Measurements from ENCODE around the gene PPFIA1. TPM values are rescaled to one million over a fixed set of nuclear protein-coding genes. Genes with fewer than 3 reads are reported as not detected.

PPFIA1 gene
- total and polyA plus RNA-seq, 4 donors: 27.5 to 85.0 (median 43.5) TPM

DNA sequence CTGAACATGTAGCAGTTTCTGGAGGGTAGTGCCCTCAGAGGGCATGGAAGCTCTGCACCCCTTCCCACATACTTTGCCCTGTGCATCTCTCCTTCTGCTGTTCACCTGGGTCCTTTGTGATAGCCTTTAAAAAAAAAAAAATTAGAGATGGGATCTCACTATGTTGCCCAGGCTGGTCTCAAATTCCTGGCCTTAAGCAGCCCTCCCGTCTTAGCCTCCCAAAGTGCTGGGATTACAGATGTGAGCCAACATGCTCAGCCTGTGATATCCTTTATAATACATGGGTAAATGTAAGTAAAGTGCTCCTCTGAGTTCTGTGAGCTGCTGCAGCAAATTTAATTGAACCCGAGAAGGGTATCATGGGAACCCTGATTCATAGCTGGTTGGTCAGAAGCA lies 33.7 kb downstream of the PPFIA1 start:
- TF ChIP-seq, protein P1, sequence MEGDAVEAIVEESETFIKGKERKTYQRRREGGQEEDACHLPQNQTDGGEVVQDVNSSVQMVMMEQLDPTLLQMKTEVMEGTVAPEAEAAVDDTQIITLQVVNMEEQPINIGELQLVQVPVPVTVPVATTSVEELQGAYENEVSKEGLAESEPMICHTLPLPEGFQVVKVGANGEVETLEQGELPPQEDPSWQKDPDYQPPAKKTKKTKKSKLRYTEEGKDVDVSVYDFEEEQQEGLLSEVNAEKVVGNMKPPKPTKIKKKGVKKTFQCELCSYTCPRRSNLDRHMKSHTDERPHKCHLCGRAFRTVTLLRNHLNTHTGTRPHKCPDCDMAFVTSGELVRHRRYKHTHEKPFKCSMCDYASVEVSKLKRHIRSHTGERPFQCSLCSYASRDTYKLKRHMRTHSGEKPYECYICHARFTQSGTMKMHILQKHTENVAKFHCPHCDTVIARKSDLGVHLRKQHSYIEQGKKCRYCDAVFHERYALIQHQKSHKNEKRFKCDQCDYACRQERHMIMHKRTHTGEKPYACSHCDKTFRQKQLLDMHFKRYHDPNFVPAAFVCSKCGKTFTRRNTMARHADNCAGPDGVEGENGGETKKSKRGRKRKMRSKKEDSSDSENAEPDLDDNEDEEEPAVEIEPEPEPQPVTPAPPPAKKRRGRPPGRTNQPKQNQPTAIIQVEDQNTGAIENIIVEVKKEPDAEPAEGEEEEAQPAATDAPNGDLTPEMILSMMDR (IDR thresholded peaks at IDR 0.05; ENCODE audit: control extremely low read depth, extremely low read depth): no peak
- Histone ChIP-seq H3K9ac (ENCODE audit: insufficient read depth in 1 of 2, low read length in 2 of 2) (no peak overlapping the region), H3K36me3 (ENCODE audit: control insufficient read depth in 4 of 4, insufficient read depth in 4 of 4, low read length in 4 of 4) (peaks cover 0 to 15% (median 3%) of the 10 kb centered on the region in 4 donors), H3K27me3 (ENCODE audit: control insufficient read depth in 3 of 3, insufficient read depth in 3 of 3, low read length in 2 of 3) (no peaks in the 10 kb centered on the region), H3K4me1 (ENCODE audit: control insufficient read depth in 5 of 5, insufficient read depth in 5 of 5, low read length in 5 of 5) (peaks cover 0 to 10% (median 0%) of the 10 kb centered on the region in 5 donors), H3K9me3 (ENCODE audit: control insufficient read depth in 4 of 4, insufficient read depth in 3 of 4, low read length in 3 of 4) (no peaks in the 10 kb centered on the region), H3K27ac (ENCODE audit: low read depth in 1 of 2, low read length in 1 of 2) (no peak overlapping the region), H3K4me3 (no peak overlapping the region)
- DNase-seq (no peak), ATAC-seq (ENCODE audit: insufficient read depth, low FRiP score) (no peak)
- 94% methylated on average over 2 of the region's 2 CpGs for WGBS, 2 donors

DNA sequence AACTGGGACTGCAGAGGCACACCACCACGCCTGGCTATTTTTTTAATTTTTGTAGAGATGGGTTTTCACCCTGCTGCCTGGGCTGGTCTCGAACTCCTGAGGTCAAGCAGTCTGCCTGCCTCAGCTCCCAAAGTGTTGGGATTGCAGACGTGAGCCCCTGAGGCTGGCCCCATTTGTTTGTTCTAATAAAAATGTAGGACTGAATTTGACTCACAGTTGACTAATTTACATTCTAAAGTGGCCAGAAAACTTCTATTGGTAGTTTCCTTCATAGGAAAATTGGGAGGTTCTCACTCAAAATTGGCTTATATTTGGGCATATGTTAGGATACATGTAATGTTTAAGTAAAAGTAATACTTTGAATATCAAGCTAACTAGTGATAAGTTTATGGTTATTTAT lies 35.0 kb downstream of the PPFIA1 start:
- no peaks in the 10 kb centered on the region for H3K27me3 ChIP-seq (ENCODE audit: control insufficient read depth in 3 of 3, insufficient read depth in 3 of 3, low read length in 2 of 3)
- peaks cover 0 to 10% (median 0%) of the 10 kb centered on the region in 5 donors for H3K4me1 ChIP-seq (ENCODE audit: control insufficient read depth in 5 of 5, insufficient read depth in 5 of 5, low read length in 5 of 5)
- 95% methylated on average over 3 of the region's 3 CpGs for WGBS, 2 donors
- DNase-seq (no peak), ATAC-seq (ENCODE audit: insufficient read depth, low FRiP score) (no peak)
- no peaks in the 10 kb centered on the region for H3K9me3 ChIP-seq (ENCODE audit: control insufficient read depth in 4 of 4, insufficient read depth in 3 of 4, low read length in 3 of 4)
- no peak overlapping the region for H3K4me3 ChIP-seq
- no peak overlapping the region for H3K9ac ChIP-seq (ENCODE audit: insufficient read depth in 1 of 2, low read length in 2 of 2)
- no peak overlapping the region for H3K27ac ChIP-seq (ENCODE audit: low read depth in 1 of 2, low read length in 1 of 2)
- TF ChIP-seq, protein P1 (IDR thresholded peaks at IDR 0.05; ENCODE audit: control extremely low read depth, extremely low read depth): no peak
- H3K36me3 ChIP-seq (ENCODE audit: control insufficient read depth in 4 of 4, insufficient read depth in 4 of 4, low read length in 4 of 4): peaks cover 0 to 8% (median 0%) of the 10 kb centered on the region in 4 donors

DNA sequence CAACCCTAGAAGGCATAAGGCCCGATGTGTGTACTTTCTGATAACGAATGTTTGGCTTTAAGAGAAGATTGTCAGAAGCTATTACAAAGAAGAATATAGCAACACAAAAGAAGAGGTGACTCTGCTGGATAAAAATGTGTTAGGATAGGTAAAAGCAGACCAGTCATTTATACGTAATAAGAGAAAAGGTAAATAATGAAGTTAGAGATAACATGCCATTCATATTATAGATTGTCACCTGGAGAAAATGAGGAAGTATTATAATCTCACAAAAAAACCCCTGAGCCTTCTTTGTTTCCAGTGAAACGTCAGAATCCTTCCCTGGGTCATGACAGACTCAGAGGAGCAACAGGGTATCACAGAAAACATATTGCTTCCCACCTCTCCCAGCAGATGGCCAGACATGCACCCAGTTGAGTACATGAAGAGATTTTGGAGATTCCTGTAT lies 36.1 kb downstream of the PPFIA1 start:
- H3K27me3 ChIP-seq (ENCODE audit: control insufficient read depth in 3 of 3, insufficient read depth in 3 of 3, low read length in 2 of 3): no peaks in the 10 kb centered on the region
- no peak for ATAC-seq (ENCODE audit: insufficient read depth, low FRiP score)
- 69 to 72% methylated on average over 4 of the region's 4 CpGs for WGBS, 2 donors
- TF ChIP-seq, protein P1 (IDR thresholded peaks at IDR 0.05; ENCODE audit: control extremely low read depth, extremely low read depth): no peak
- H3K4me3 ChIP-seq: no peak overlapping the region
- no peak for DNase-seq
- H3K27ac ChIP-seq (ENCODE audit: low read depth in 1 of 2, low read length in 1 of 2): no peak overlapping the region
- peaks cover 0 to 10% (median 0%) of the 10 kb centered on the region in 5 donors for H3K4me1 ChIP-seq (ENCODE audit: control insufficient read depth in 5 of 5, insufficient read depth in 5 of 5, low read length in 5 of 5)
- no peaks in the 10 kb centered on the region for H3K9me3 ChIP-seq (ENCODE audit: control insufficient read depth in 4 of 4, insufficient read depth in 3 of 4, low read length in 3 of 4)
- H3K9ac ChIP-seq (ENCODE audit: insufficient read depth in 1 of 2, low read length in 2 of 2): no peak overlapping the region
- peaks cover 0 to 8% (median 0%) of the 10 kb centered on the region in 4 donors for H3K36me3 ChIP-seq (ENCODE audit: control insufficient read depth in 4 of 4, insufficient read depth in 4 of 4, low read length in 4 of 4)

DNA sequence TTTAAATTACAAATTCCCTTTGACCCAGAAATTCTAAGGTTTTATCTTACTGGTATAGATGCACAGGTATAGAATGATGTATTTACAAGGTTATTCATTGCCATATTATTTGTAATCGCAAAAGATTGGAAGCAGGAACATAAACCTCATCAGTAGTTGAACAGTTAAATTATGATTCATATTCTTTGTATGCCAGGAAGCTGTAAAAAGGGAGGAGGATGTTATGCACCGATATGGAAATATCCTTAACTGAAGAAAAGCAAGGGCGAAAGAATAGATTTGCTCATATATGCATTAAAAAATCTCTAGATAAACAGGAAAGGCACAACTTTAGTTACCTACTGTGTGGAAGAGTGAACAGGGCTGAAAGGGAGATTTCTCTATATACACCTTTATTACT lies 36.7 kb downstream of the PPFIA1 start:
- Histone ChIP-seq H3K9ac (ENCODE audit: insufficient read depth in 1 of 2, low read length in 2 of 2) (no peak overlapping the region), H3K9me3 (ENCODE audit: control insufficient read depth in 4 of 4, insufficient read depth in 3 of 4, low read length in 3 of 4) (no peaks in the 10 kb centered on the region), H3K27ac (ENCODE audit: low read depth in 1 of 2, low read length in 1 of 2) (no peak overlapping the region), H3K4me3 (no peak overlapping the region), H3K27me3 (ENCODE audit: control insufficient read depth in 3 of 3, insufficient read depth in 3 of 3, low read length in 2 of 3) (no peaks in the 10 kb centered on the region), H3K36me3 (ENCODE audit: control insufficient read depth in 4 of 4, insufficient read depth in 4 of 4, low read length in 4 of 4) (peaks cover 0 to 8% (median 0%) of the 10 kb centered on the region in 4 donors), H3K4me1 (ENCODE audit: control insufficient read depth in 5 of 5, insufficient read depth in 5 of 5, low read length in 5 of 5) (peaks cover 0 to 6% (median 0%) of the 10 kb centered on the region in 5 donors)
- DNase-seq (no peak), ATAC-seq (ENCODE audit: insufficient read depth, low FRiP score) (no peak)
- WGBS, 2 donors: 56 to 57% methylated on average over 3 of the region's 3 CpGs
- TF ChIP-seq, protein P1 (IDR thresholded peaks at IDR 0.05; ENCODE audit: control extremely low read depth, extremely low read depth): no peak

Data from lung (tissue), 12 donors.